Transverse colon (tissue), 3 donors: ENCODE results near the gene TCEA3.

Experiments used
- CTCF ChIP-seq, 5 experiments: fragments of 200-600 bp in 3 of 5; fragments of 450-650 bp in 2 of 5; sonication (generic) in 3 of 5; IDR thresholded peaks; 1 replicate in 2 of 5; 2 replicates in 3 of 5; pipeline ENCODE4 v1.5.1; 2016 to 2017; ENCODE audit warnings: antibody characterized with exemption in 5 of 5, inconsistent platforms in 3 of 5, mild to moderate bottlenecking in 2 of 5, moderate library complexity in 1 of 5
- EP300 ChIP-seq: sonication (generic); formaldehyde crosslinking; IDR thresholded peaks from one replicate; pipeline ENCODE4 v1.6.1; 2017; ENCODE audit warnings: antibody characterized with exemption, low read depth

DNA sequence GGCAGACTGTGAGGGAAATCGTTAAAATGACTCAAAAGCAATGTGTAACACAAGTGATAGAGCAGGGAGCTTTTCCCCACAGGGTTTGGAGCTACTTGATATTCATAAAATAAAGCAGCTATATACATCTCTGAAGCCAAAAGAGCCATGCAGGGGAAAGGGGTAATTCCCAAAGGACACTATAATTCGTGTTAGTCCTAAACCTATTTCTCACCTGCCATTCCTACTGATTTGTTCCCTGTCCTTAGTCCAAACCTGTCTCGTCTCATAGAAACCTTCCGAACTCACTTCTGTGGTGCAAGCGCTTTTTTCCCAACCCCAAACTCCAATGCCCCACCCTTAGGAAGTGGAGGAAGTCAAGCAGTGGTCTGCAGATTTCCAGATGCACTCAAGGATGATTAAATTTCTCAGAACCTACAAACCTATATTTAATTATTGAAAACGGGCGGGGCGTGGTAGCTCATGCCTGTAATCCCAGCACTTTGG lies 79.5 kb downstream of the TCEA3 start:
- TF ChIP-seq CTCF (IDR thresholded peaks at IDR 0.05): no peak
- TF ChIP-seq EP300: no peak
